Left lung (tissue), 10 donors: ENCODE results near the gene ZNF280B. TPM values are rescaled to one million over a fixed set of nuclear protein-coding genes. Genes with fewer than 3 reads are reported as not detected.
"Not testable (repeated sequence)": the region's sequence is repeated elsewhere in the genome, so short reads cannot be mapped to it uniquely, and the experiment has no call there.

Experiments used
- ATAC-seq: fragments of 200-7000 bp; cut with Tn5 transposase; one replicate; pipeline ENCODE4 v1.9.1; 2020; ENCODE audit warnings: moderate library complexity
- DNase-seq, 4 donors: peaks; one replicate each; pipeline ENCODE4 v3.0.0-alpha.2; 2013 to 2020
- H3K27ac ChIP-seq, 2 donors: fragments of 200-600 bp; sonication (generic) in 1 of 2; one replicate each; pipeline versions ENCODE4 v1.5.0 to v1.8.0; 2020 to 2021
- H3K27me3 ChIP-seq, 2 donors: fragments of 200-600 bp; sonication (generic) in 1 of 2; one replicate each; pipeline versions ENCODE4 v1.5.0 to v1.8.0; 2020 to 2021
- H3K36me3 ChIP-seq, 2 donors: fragments of 200-600 bp; sonication (generic) in 1 of 2; one replicate each; pipeline versions ENCODE4 v1.5.0 to v1.8.0; 2020 to 2021
- H3K4me1 ChIP-seq, 2 donors: fragments of 200-600 bp; one replicate each; pipeline ENCODE4 v1.8.0; 2021
- H3K4me3 ChIP-seq, 2 donors: fragments of 200-600 bp; sonication (generic) in 1 of 2; one replicate each; pipeline versions ENCODE4 v1.5.0 to v1.8.0; 2020 to 2021; ENCODE audit warnings: mild to moderate bottlenecking in 1 of 2
- H3K9me3 ChIP-seq, 2 donors: fragments of 200-600 bp; sonication (generic) in 1 of 2; one replicate each; pipeline versions ENCODE4 v1.5.0 to v1.8.0; 2020 to 2021
- CTCF ChIP-seq, 2 donors: fragments of 200-600 bp; sonication (generic) in 1 of 2; IDR thresholded peaks; one replicate each; pipeline versions ENCODE4 v1.5.0 to v1.8.0; 2021; ENCODE audit warnings: antibody characterized with exemption in 2 of 2
- intact Hi-C, 2 donors: fragments of 100-400 bp; cut with DNase I; formaldehyde crosslinking; loops; one replicate each; pipeline versions ENCODE4 v1.11.2 to v1.14.2; 2022
- polyA plus RNA-seq, 6 donors: library from polyadenylated mRNA; unstranded; fragments of 120-200 nt; gene quantifications; one replicate each; pipeline ENCODE4 v1.2.1, GENCODE V29; 2013; ENCODE audit not compliant: insufficient read length in 6 of 6
- total RNA-seq, 2 donors: library from RNA; stranded (reverse); fragmentation: NEBNext Ultra II Directional; extraction: Animal tissue kit (Norgen Biotek cat#: 25700); gene quantifications; one replicate each; pipeline ENCODE4 v1.2.1, GENCODE V29; 2021
- donor health status: DM: no; HTN: yes; CAD: no.
- donor health status: DM: no; HTN: no; CAD: no.

Gene ZNF280B
- total and polyA plus RNA-seq, 8 donors, result 0.65 to 4.4 (median 3.8) TPM

GRCh38 chr22:22479116-22479515, 29.4 kb downstream of the ZNF280B start:
- H3K27me3 ChIP-seq, result no peaks in the 10 kb centered on the region
- H3K4me3 ChIP-seq, result no peak overlapping the region
- no peak for TF ChIP-seq CTCF (IDR thresholded peaks at IDR 0.05)
- H3K27ac ChIP-seq, result no peak overlapping the region
- H3K9me3 ChIP-seq, result no peaks in the 10 kb centered on the region
- ATAC-seq (no peak), DNase-seq (no peak)
- H3K4me1 ChIP-seq, result no peaks in the 10 kb centered on the region
- no peaks in the 10 kb centered on the region for H3K36me3 ChIP-seq
- intact Hi-C loops, result no loop called here

- Histone ChIP-seq H3K4me1 (no peaks in the 10 kb centered on the region), H3K27me3 (no peaks in the 10 kb centered on the region), H3K4me3 (no peak overlapping the region), H3K27ac (no peak overlapping the region), H3K9me3 (no peaks in the 10 kb centered on the region), H3K36me3 (no peaks in the 10 kb centered on the region)
- ATAC-seq, result no peak
- intact Hi-C loops, result no loop called here
- TF ChIP-seq CTCF (IDR thresholded peaks at IDR 0.05), result no peak
- DNase-seq, result no peak
Measured at GRCh38 chr22:22478470-22478869, 30.1 kb downstream of the ZNF280B start.

- H3K27ac ChIP-seq, result no peak overlapping the region
- no peaks in the 10 kb centered on the region for H3K4me1 ChIP-seq
- intact Hi-C loops, result no loop called here
- no peak for TF ChIP-seq CTCF (IDR thresholded peaks at IDR 0.05)
- peaks cover 0 to 4% of the 10 kb centered on the region in 2 donors for H3K9me3 ChIP-seq
- DNase-seq (no peak), ATAC-seq (no peak)
- no peak overlapping the region for H3K4me3 ChIP-seq
- H3K27me3 ChIP-seq, result peaks cover 0 to 3% of the 10 kb centered on the region in 2 donors
- H3K36me3 ChIP-seq, result no peaks in the 10 kb centered on the region
Measured at GRCh38 chr22:22474733-22475132, 33.8 kb downstream of the ZNF280B start.

- DNase-seq, H3K27ac ChIP-seq, H3K4me1 ChIP-seq, ATAC-seq, H3K4me3 ChIP-seq, H3K36me3 ChIP-seq, H3K27me3 ChIP-seq, intact Hi-C loops: not testable (repeated sequence)
- H3K9me3 ChIP-seq, result peaks cover 0 to 17% of the 10 kb centered on the region in 2 donors
Measured at GRCh38 chr22:22471104-22471503, 37.4 kb downstream of the ZNF280B start.

- no peak for TF ChIP-seq CTCF (IDR thresholded peaks at IDR 0.05)
- DNase-seq (no peak), ATAC-seq (no peak)
- H3K4me1 ChIP-seq, result no peaks in the 10 kb centered on the region
- intact Hi-C loops, result no loop called here
- H3K27me3 ChIP-seq, result peaks cover 0 to 4% of the 10 kb centered on the region in 2 donors
- no peaks in the 10 kb centered on the region for H3K36me3 ChIP-seq
- no peak overlapping the region for H3K4me3 ChIP-seq
- peaks cover 0 to 17% of the 10 kb centered on the region in 2 donors for H3K9me3 ChIP-seq
- H3K27ac ChIP-seq, result no peak overlapping the region
Measured at GRCh38 chr22:22469527-22469926, 39.0 kb downstream of the ZNF280B start.

- ATAC-seq, H3K27ac ChIP-seq, intact Hi-C loops, DNase-seq, H3K4me1 ChIP-seq, H3K36me3 ChIP-seq, H3K4me3 ChIP-seq: not testable (repeated sequence)
- Histone ChIP-seq H3K27me3 (peaks cover 0 to 10% of the 10 kb centered on the region in 2 donors), H3K9me3 (peaks cover 0 to 17% of the 10 kb centered on the region in 2 donors)
Measured at GRCh38 chr22:22468794-22469469, 39.6 kb downstream of the ZNF280B start.
